Measurements from ENCODE around the gene RAB11FIP5. TPM values are rescaled to one million over a fixed set of nuclear protein-coding genes. Genes with fewer than 3 reads are reported as not detected.

RAB11FIP5 gene
- total RNA-seq, 2 experiments from 2014 or later, result 4.8 to 6.0 TPM

Other genes starting within 250 kb of the RAB11FIP5 start
- gene SPR, start 225.5 kb downstream of the RAB11FIP5 start, total RNA-seq, result 10 to 100 TPM; 11.6 to 12.0 TPM
- gene EMX1, start 195.4 kb downstream of the RAB11FIP5 start, total RNA-seq, result under 1 TPM in 1 of 2 experiments, not detected in 1; 0.25 TPM
- 10 to 100 TPM; 17.9 to 18.1 TPM for gene SFXN5, start 41.2 kb downstream of the RAB11FIP5 start, total RNA-seq
- gene NOTO, start 89.6 kb upstream of the RAB11FIP5 start, total RNA-seq, result not detected
- 10 to 100 TPM; 41.5 to 44.9 TPM for gene SMYD5, start 101.3 kb upstream of the RAB11FIP5 start, total RNA-seq
- 10 to 100 TPM; 21.9 to 23.4 TPM for gene PRADC1, start 120.3 kb upstream of the RAB11FIP5 start, total RNA-seq
- 100 to 1,000 TPM; 750 to 751 TPM for gene CCT7, start 121.4 kb upstream of the RAB11FIP5 start, total RNA-seq
- gene FBXO41, start 171.5 kb upstream of the RAB11FIP5 start, total RNA-seq, result 10 to 100 TPM; 39.4 to 39.5 TPM
- under 1 TPM; 0.25 to 0.48 TPM for gene EGR4, start 180.6 kb upstream of the RAB11FIP5 start, total RNA-seq

Data from activated CD8-positive, alpha-beta memory T cell treated with anti-CD3 and anti-CD28 coated beads for 36 hours (primary cell).